K562 (cell line): ENCODE results near the gene VENTX. TPM values are rescaled to one million over a fixed set of nuclear protein-coding genes. Genes with fewer than 3 reads are reported as not detected.
A peak's percentile ranks its signal among the peaks of the same experiment; 100 is the strongest.

Experiments used
- ATAC-seq: fragments of 200-7000 bp; cut with Tn5 transposase; 3 replicates; pipeline ENCODE4 v1.9.1; 2020; ENCODE audit warnings: moderate library complexity
- BruUV-seq: library from RNA; stranded (reverse); fragments of 400-500 nt; replicated peaks from 2 replicates; lab custom pipeline; 2021; lab: Mats Ljungman, UMichigan
- CTCF ChIA-PET: fragments of 300-600 bp; formaldehyde crosslinking; extraction: SDS; loops from one replicate; lab custom pipeline; 2021; ENCODE audit warnings: low intra/inter-chr PET ratio; lab: Yijun Ruan, JAX
- POLR2A ChIA-PET: fragments of 300-600, 350-650 bp; sonication (Branson Sonifier 250); formaldehyde crosslinking; extraction: SDS; loops from one replicate; lab custom pipeline; 2021; ENCODE audit warnings: antibody characterized with exemption, inconsistent platforms; lab: Yijun Ruan, JAX
- DNase-seq, 4 experiments: peaks; one replicate each; pipeline versions ENCODE4 v3.0.0 to v3.0.0-alpha.2; 2011 to 2018; ENCODE audit warnings: low spot score in 3 of 4, mixed read lengths in 3 of 4; ENCODE audit errors: extremely low read depth in 1 of 4
- FAIRE-seq: peaks from 2 replicates; lab custom pipeline; 2011; peaks lifted over from hg19 to GRCh38; lab: Jason Lieb, UNC
- H2AFZ ChIP-seq: 2 replicates; pipeline ENCODE4 v1.6.0; 2011; ENCODE audit warnings: low read depth, low read length, control low read depth, inconsistent platforms
- H3K27ac ChIP-seq: fragments of 200-600 bp; 3 replicates; pipeline ENCODE4 v1.8.0; 2011; ENCODE audit warnings: low read depth, mild to moderate bottlenecking, control low read depth, inconsistent platforms, low read length, moderate library complexity, mixed read lengths; ENCODE audit errors: extremely low read depth
- H3K27me3 ChIP-seq, 2 experiments: fragments of 300-600 bp in 1 of 2; 2 replicates in 1 of 2; 3 replicates in 1 of 2; pipeline versions ENCODE4 v1.6.0 to v1.8.0; 2011; ENCODE audit warnings: inconsistent platforms in 2 of 2, low read length in 2 of 2, mild to moderate bottlenecking in 1 of 2, mixed read lengths in 1 of 2, moderate library complexity in 1 of 2; ENCODE audit not compliant: control insufficient read depth in 2 of 2, insufficient read depth in 2 of 2
- H3K36me3 ChIP-seq: fragments of 300-600 bp; 3 replicates; pipeline ENCODE4 v1.8.0; 2011; ENCODE audit warnings: mild to moderate bottlenecking, low read length, inconsistent platforms; ENCODE audit not compliant: control insufficient read depth, insufficient read depth
- H3K4me1 ChIP-seq, 2 experiments: fragments of 200-600 bp in 1 of 2; replicated peaks in 1 of 2; 2 replicates in 1 of 2; 3 replicates in 1 of 2; pipeline versions ENCODE4 v1.5.1 to v1.8.0; 2011; ENCODE audit warnings: inconsistent platforms in 2 of 2, low read length in 2 of 2, mild to moderate bottlenecking in 1 of 2, mixed read lengths in 1 of 2, moderate library complexity in 1 of 2; ENCODE audit not compliant: control insufficient read depth in 2 of 2, insufficient read depth in 2 of 2
- H3K4me2 ChIP-seq: 2 replicates; pipeline ENCODE4 v1.6.1; 2011; ENCODE audit warnings: low read length, control low read depth, inconsistent platforms, mixed read lengths; ENCODE audit not compliant: insufficient read depth
- H3K4me3 ChIP-seq: fragments of 200-600 bp; sonication (generic), shearing (Covaris generic); 2 replicates; pipeline ENCODE4 v1.5.1; 2016; ENCODE audit warnings: control low read depth, inconsistent platforms
- H3K79me2 ChIP-seq: fragments of 200-600 bp; 3 replicates; pipeline ENCODE4 v1.8.0; 2011; ENCODE audit warnings: low read length, inconsistent platforms; ENCODE audit not compliant: control insufficient read depth, insufficient read depth
- H3K9ac ChIP-seq, 2 experiments: 2 replicates each; pipeline versions ENCODE4 v1.6.0 to v1.6.1; 2011; ENCODE audit warnings: low read depth in 2 of 2, low read length in 2 of 2, control low read depth in 1 of 2, inconsistent platforms in 1 of 2, mild to moderate bottlenecking in 1 of 2, mixed read lengths in 1 of 2; ENCODE audit not compliant: insufficient read depth in 1 of 2
- H3K9me1 ChIP-seq: one replicate; pipeline ENCODE4 v1.6.0; 2011; ENCODE audit warnings: inconsistent platforms, mild to moderate bottlenecking, low read length, moderate library complexity; ENCODE audit not compliant: control insufficient read depth, insufficient read depth
- H3K9me3 ChIP-seq: replicated peaks from 2 replicates; pipeline ENCODE4 v1.5.1; 2011; ENCODE audit warnings: low read depth, low read length, inconsistent platforms; ENCODE audit not compliant: control insufficient read depth, insufficient read depth
- H4K20me1 ChIP-seq: replicated peaks from 2 replicates; pipeline ENCODE4 v1.6.1; 2011; ENCODE audit warnings: low read length, inconsistent platforms, mixed read lengths; ENCODE audit not compliant: control insufficient read depth, insufficient read depth
- BMI1 ChIP-seq: fragments of 150-350 bp; IDR thresholded peaks from 2 replicates; pipeline ENCODE4 v1.6.1; 2014; ENCODE audit warnings: low read length
- CTCF ChIP-seq, 3 experiments: IDR thresholded peaks in 2 of 3; conservative IDR thresholded peaks in 1 of 3; 2 replicates each; pipeline ENCODE4 v1.5.1; 2011 to 2012; ENCODE audit warnings: low read length in 3 of 3, mild to moderate bottlenecking in 3 of 3, control low read depth in 2 of 3, improper control_type of control experiment in 1 of 3, inconsistent platforms in 1 of 3, low read depth in 1 of 3, mixed read lengths in 1 of 3, moderate library complexity in 1 of 3; ENCODE audit not compliant: insufficient read depth in 2 of 3
- DDX20 ChIP-seq: fragments of 450-650 bp; IDR thresholded peaks from 2 replicates; pipeline ENCODE4 v1.6.1; 2016; ENCODE audit warnings: missing genetic modification characterization, low read depth, mild to moderate bottlenecking, missing compliant biosample characterization, moderate library complexity
- ELF1 ChIP-seq: fragments of 200-800 bp; sonication (Bioruptor generic); IDR thresholded peaks from 2 replicates; pipeline ENCODE4 v1.6.1; 2016; ENCODE audit warnings: missing genetic modification characterization, missing compliant biosample characterization
- FOXA1 ChIP-seq: fragments of 450-650 bp; IDR thresholded peaks from 2 replicates; pipeline ENCODE4 v1.6.1; 2016; ENCODE audit warnings: mild to moderate bottlenecking, borderline replicate concordance
- FOXP1 ChIP-seq: sonication (generic); formaldehyde crosslinking; IDR thresholded peaks from 2 replicates; pipeline ENCODE4 v1.8.0; 2022; ENCODE audit warnings: mild to moderate bottlenecking, missing genetic modification reagents
- KDM1A ChIP-seq, 2 experiments: fragments of 450-650 bp; IDR thresholded peaks; 2 replicates each; pipeline ENCODE4 v1.6.1; 2016; ENCODE audit warnings: mild to moderate bottlenecking in 2 of 2
- L3MBTL2 ChIP-seq: fragments of 450-650 bp; IDR thresholded peaks from 2 replicates; pipeline ENCODE4 v1.6.1; 2016; ENCODE audit warnings: mild to moderate bottlenecking, moderate library complexity
- MXI1 ChIP-seq: IDR thresholded peaks from 2 replicates; pipeline ENCODE4 v1.6.1; 2011; ENCODE audit warnings: low read depth, mild to moderate bottlenecking, improper control_type of control experiment, low read length
- NFIC ChIP-seq: fragments of 450-650 bp; IDR thresholded peaks from 2 replicates; pipeline ENCODE4 v1.6.1; 2017; ENCODE audit warnings: mild to moderate bottlenecking, inconsistent platforms
- NONO ChIP-seq, 2 experiments: fragments of 200-400 bp in 1 of 2; fragments of 450-650 bp in 1 of 2; formaldehyde crosslinking in 1 of 2; IDR thresholded peaks; 2 replicates each; pipeline ENCODE4 v1.6.1; 2017; ENCODE audit warnings: low read depth in 2 of 2, mild to moderate bottlenecking in 2 of 2, moderate library complexity in 2 of 2, low read length in 1 of 2
- PML ChIP-seq: IDR thresholded peaks from 2 replicates; pipeline ENCODE4 v1.6.1; 2012; ENCODE audit warnings: low read length, inconsistent platforms
- POLR2G ChIP-seq: fragments of 200-400 bp; formaldehyde crosslinking; IDR thresholded peaks from 2 replicates; pipeline ENCODE4 v1.6.1; 2017; ENCODE audit warnings: low read depth, mild to moderate bottlenecking, antibody characterized with exemption, low read length, moderate library complexity
- SMAD2 ChIP-seq: fragments of 150-350 bp; IDR thresholded peaks from 2 replicates; pipeline ENCODE4 v1.6.1; 2014; ENCODE audit warnings: low read depth, mild to moderate bottlenecking, low read length
- TCF3 ChIP-seq: sonication (generic); formaldehyde crosslinking; IDR thresholded peaks from 2 replicates; pipeline ENCODE4 v1.4.0; 2020; ENCODE audit warnings: mild to moderate bottlenecking, missing genetic modification reagents
- ZBTB7A ChIP-seq: IDR thresholded peaks from 2 replicates; pipeline ENCODE4 v1.6.1; 2011; ENCODE audit warnings: low read depth, mild to moderate bottlenecking, low read length, moderate library complexity, borderline replicate concordance; ENCODE audit not compliant: control insufficient read depth
- ZNF518B ChIP-seq: fragments of 250-450 bp; sonication (Bioruptor Pico); IDR thresholded peaks from 2 replicates; pipeline ENCODE4 v1.5.0; 2021; ENCODE audit warnings: mild to moderate bottlenecking, moderate library complexity
- WGBS: fragments of 100-300 bp; shearing (Covaris generic); methylation state at CpG from one replicate; pipeline ENCODE4 v1.1.6; 2016; ENCODE audit warnings: low coverage, mixed read lengths; ENCODE audit not compliant: insufficient coverage; ENCODE audit errors: missing lambda C conversion rate; 5-methylcytosine and 5-hydroxymethylcytosine counted together
- in situ Hi-C: fragments of 300-500 bp; cut with MboI; formaldehyde crosslinking; loops from 4 replicates; pipeline ENCODE4 v1.15.0; 2018; ENCODE audit warnings: inconsistent platforms, mixed read lengths
- intact Hi-C: fragments of 100-400 bp; cut with micrococcal nuclease; formaldehyde crosslinking; loops from 2 replicates; pipeline ENCODE4 v1.14.2; 2022
- polyA plus RNA-seq, 8 experiments: library from polyadenylated mRNA; depleted of rRNA in 4 of 8; stranded (reverse) in 5 of 8; unstranded in 3 of 8; fragments of >200 nt; fragmentation: Nextera tagmentation in 2 of 8; fragmentation: Illumina TruSeq in 1 of 8; extraction: Ambion mirVana in 2 of 8; extraction: Trizol in 1 of 8; gene quantifications; 2 replicates each; pipeline versions ENCODE4 v1.2.1 to v1.2.3, GENCODE V29; 2011 to 2014; ENCODE audit warnings: inconsistent platforms in 1 of 8, missing spikeins in 1 of 8
- total RNA-seq, 7 experiments: library from RNA; depleted of rRNA in 6 of 7; stranded (reverse); fragments of >200 nt in 6 of 7; fragmentation: Illumina TruSeq in 2 of 7; extraction: Trizol in 2 of 7; gene quantifications; 2 replicates each; pipeline versions ENCODE4 v1.2.1 to v1.2.3, GENCODE V29; 2011 to 2021; ENCODE audit warnings: low replicate concordance in 1 of 7

Gene VENTX
- total and polyA plus RNA-seq, 9 of the 15 experiments (the other 6 are each of a cell fraction or from before 2014, with no cell fraction given): 0.07 to 0.70 (median 0.20) TPM; not detected in 1

- Histone ChIP-seq H3K4me1 (peaks cover 4 to 44% of the 10 kb centered on the region in 2 experiments), H3K27ac (no peak overlapping the region), H3K9ac (no peak overlapping the region), H4K20me1 (no peaks in the 10 kb centered on the region), H3K9me3 (no peaks in the 10 kb centered on the region), H2AFZ (no peak overlapping the region; the same call in 1 of the 2 replicates), H3K4me2 (no peak overlapping the region), H3K36me3 (no peaks in the 10 kb centered on the region), H3K9me1 (no peaks in the 10 kb centered on the region), H3K79me2 (no peaks in the 10 kb centered on the region), H3K4me3 (0 out of 2 replicates have a peak overlapping the region, but pooled peaks have one; percentile 8), H3K27me3 (no peaks in the 10 kb centered on the region)
- ChIA-PET CTCF (no interaction called here), POLR2A (no interaction called here)
- 9% methylated on average over 31 of the region's 122 CpGs for WGBS
- peak; percentile 59 for ATAC-seq
- peak; percentile 20 to 74 (median 61) for DNase-seq
- BruUV-seq: no TSS peak
- intact Hi-C loops: no loop called here
- in situ Hi-C loops: no loop called here
- no peak for FAIRE-seq
- TF ChIP-seq POLR2G: peak; percentile 15; the same call in 1 of the 2 replicates
- no peak for TF ChIP-seq ELF1 (tag)
- TF ChIP-seq FOXA1: no peak
- TF ChIP-seq KDM1A (IDR thresholded peaks at IDR 0.05): no peak
- TF ChIP-seq L3MBTL2: peak; percentile 71
- TF ChIP-seq CTCF (IDR thresholded peaks at IDR 0.05 in 2 of 3, conservative IDR thresholded peaks at IDR 0.05 in 1 of 3; ENCODE audit: insufficient read depth in 2 of 3, low read depth in 1 of 3, low read length in 3 of 3): 0 out of 6 replicates have a peak, but pooled peaks of 1 of the 3 experiments have one; percentile 11
- TF ChIP-seq NFIC: peak; percentile 54; the same call in 1 of the 2 replicates
- no peak for TF ChIP-seq BMI1
- 0 out of 2 replicates have a peak, but pooled peaks have one; percentile 17 for TF ChIP-seq ZBTB7A
- TF ChIP-seq ZNF518B (CRISPR knock-in tag): no peak
- TF ChIP-seq NONO (IDR thresholded peaks at IDR 0.05; ENCODE audit: low read depth in 2 of 2, low read length in 1 of 2): 0 out of 4 replicates have a peak, but pooled peaks of 1 of the 2 experiments have one; percentile 22
- TF ChIP-seq DDX20 (tag): no peak
- no peak for TF ChIP-seq SMAD2
- TF ChIP-seq MXI1: no peak
- TF ChIP-seq TCF3 (CRISPR knock-in tag): no peak
- no peak for TF ChIP-seq PML
- 0 out of 2 replicates have a peak, but pooled peaks have one; percentile 48 for TF ChIP-seq FOXP1
These were observed 7.1 kb upstream of the VENTX start for GRCh38 chr10:133230387-133231195.
